ENCODE data around the gene SNRPN. TPM values are rescaled to one million over a fixed set of nuclear protein-coding genes. Genes with fewer than 3 reads are reported as not detected.

The SNRPN gene
- total and polyA plus RNA-seq, 9 of the 15 experiments (the other 6 are each of a cell fraction or from before 2014, with no cell fraction given): 0.04 to 0.78 (median 0.23) TPM; not detected in 2

GRCh38 chr15:24919446-24919845 is 35.3 kb upstream of the SNRPN start:
- ChIA-PET CTCF (ENCODE audit: low intra/inter-chr PET ratio) (no interaction called here), POLR2A (no interaction called here)
- WGBS (ENCODE audit: insufficient coverage, low coverage, missing lambda C conversion rate): 6% methylated on average over 2 of the region's 2 CpGs
- Histone ChIP-seq H3K27me3 (ENCODE audit: control insufficient read depth in 2 of 2, insufficient read depth in 2 of 2, low read length in 2 of 2) (no peaks in the 10 kb centered on the region), H3K27ac (ENCODE audit: extremely low read depth, low read depth, low read length) (no peak overlapping the region), H3K79me2 (ENCODE audit: control insufficient read depth, insufficient read depth, low read length) (no peaks in the 10 kb centered on the region), H3K36me3 (ENCODE audit: control insufficient read depth, insufficient read depth, low read length) (no peaks in the 10 kb centered on the region), H3K9me1 (ENCODE audit: control insufficient read depth, insufficient read depth, low read length) (no peaks in the 10 kb centered on the region), H3K4me3 (no peak overlapping the region), H4K20me1 (replicated peaks; ENCODE audit: control insufficient read depth, insufficient read depth, low read length) (no peaks in the 10 kb centered on the region), H3K4me1 (replicated peaks in 1 of 2; ENCODE audit: control insufficient read depth in 2 of 2, insufficient read depth in 2 of 2, low read length in 2 of 2) (no peaks in the 10 kb centered on the region), H3K9me3 (replicated peaks; ENCODE audit: control insufficient read depth, insufficient read depth, low read depth, low read length) (no peaks in the 10 kb centered on the region), H3K4me2 (ENCODE audit: insufficient read depth, low read length) (no peak overlapping the region), H2AFZ (ENCODE audit: low read depth, low read length) (no peak overlapping the region), H3K9ac (ENCODE audit: insufficient read depth in 1 of 2, low read depth in 2 of 2, low read length in 2 of 2) (no peak overlapping the region)
- TF ChIP-seq E2F8 (IDR thresholded peaks at IDR 0.05; ENCODE audit: low read depth, partially characterized antibody): no peak
- TF ChIP-seq PYGO2 (tag; IDR thresholded peaks at IDR 0.05): no peak
- TF ChIP-seq NR0B1 (IDR thresholded peaks at IDR 0.05; ENCODE audit: partially characterized antibody): no peak
- TF ChIP-seq MNT (conservative IDR thresholded peaks at IDR 0.05): no peak
- no peak for TF ChIP-seq NCOA6 (IDR thresholded peaks at IDR 0.05)
- no peak for TF ChIP-seq YBX1 (IDR thresholded peaks at IDR 0.05)
- TF ChIP-seq U2AF1 (optimal IDR thresholded peaks at IDR 0.05; ENCODE audit: low read depth, low read length): no peak
- TF ChIP-seq MBD2 (IDR thresholded peaks at IDR 0.05; ENCODE audit: borderline replicate concordance, low read depth): no peak
- TF ChIP-seq SRSF9 (IDR thresholded peaks at IDR 0.05; ENCODE audit: borderline replicate concordance, low read depth, low read length): no peak
- no peak for TF ChIP-seq L3MBTL2 (IDR thresholded peaks at IDR 0.05)
- no peak for TF ChIP-seq MLLT1 (IDR thresholded peaks at IDR 0.05)
- no peak for TF ChIP-seq PHF8 (IDR thresholded peaks at IDR 0.05; ENCODE audit: borderline replicate concordance, low read length)
- TF ChIP-seq CREB3 (tag; conservative IDR thresholded peaks at IDR 0.05; ENCODE audit: low read depth): no peak
- TF ChIP-seq NFIX (CRISPR knock-in tag; IDR thresholded peaks at IDR 0.05; ENCODE audit: low read depth): no peak
- TF ChIP-seq GTF2F1 (IDR thresholded peaks at IDR 0.05; ENCODE audit: low read depth, low read length): no peak
- TF ChIP-seq ZNF23 (CRISPR knock-in tag; IDR thresholded peaks at IDR 0.05): no peak
- DNase-seq (ENCODE audit: extremely low read depth in 1 of 4, low spot score in 3 of 4): no peak
- ATAC-seq: no peak
- in situ Hi-C loops (cut with MboI) (no loop called here), intact Hi-C loops (cut with micrococcal nuclease) (no loop called here)
- BruUV-seq (replicated peaks): no TSS peak
- no peak for FAIRE-seq
